Kasumi-1 (cell line): ENCODE data around the gene PLG.
"Not testable (repeated sequence)": the region's sequence is repeated elsewhere in the genome, so short reads cannot be mapped to it uniquely, and the experiment has no call there.

Source experiments
- DNase-seq, 2 experiments: peaks; one replicate each; lab custom pipeline; 2025; lab: John Stamatoyannopoulos, UW

PLG gene

DNA sequence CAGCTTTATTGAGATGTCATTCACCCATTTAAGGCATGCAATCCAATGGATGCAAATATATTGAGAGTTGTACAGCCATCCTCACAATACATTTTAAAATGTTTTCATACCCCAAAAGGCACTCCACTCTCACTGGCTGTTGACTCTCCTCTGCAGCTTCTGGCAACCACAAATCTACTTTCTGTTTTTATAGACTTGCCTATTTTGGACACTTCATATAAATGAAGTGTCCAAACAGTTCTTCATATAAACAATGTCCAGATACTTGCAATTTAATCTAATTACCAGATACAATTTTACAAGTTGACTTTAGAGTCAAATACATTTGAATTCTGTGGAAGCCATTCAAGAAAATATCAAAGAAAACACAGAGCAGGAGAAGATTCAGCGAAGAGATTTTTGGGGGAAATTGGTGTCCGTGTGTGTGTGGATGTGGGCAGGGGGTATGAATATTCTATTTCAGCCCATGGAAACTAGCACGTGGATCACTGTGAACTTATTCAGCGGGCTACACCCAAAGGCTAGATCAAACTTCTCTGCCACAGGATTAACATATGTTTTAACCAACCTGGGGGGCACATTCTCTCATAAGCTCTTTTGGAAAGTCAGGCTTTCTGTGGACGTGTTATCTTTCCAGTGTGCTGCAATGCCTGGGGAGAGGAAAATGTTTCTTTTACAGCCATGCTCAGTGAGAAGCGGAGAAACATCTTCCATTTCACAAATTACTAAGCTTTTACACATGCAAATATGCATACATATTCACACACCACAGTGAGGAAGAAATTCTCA, 73.9 kb downstream of the PLG start:
- no peak for DNase-seq

DNA sequence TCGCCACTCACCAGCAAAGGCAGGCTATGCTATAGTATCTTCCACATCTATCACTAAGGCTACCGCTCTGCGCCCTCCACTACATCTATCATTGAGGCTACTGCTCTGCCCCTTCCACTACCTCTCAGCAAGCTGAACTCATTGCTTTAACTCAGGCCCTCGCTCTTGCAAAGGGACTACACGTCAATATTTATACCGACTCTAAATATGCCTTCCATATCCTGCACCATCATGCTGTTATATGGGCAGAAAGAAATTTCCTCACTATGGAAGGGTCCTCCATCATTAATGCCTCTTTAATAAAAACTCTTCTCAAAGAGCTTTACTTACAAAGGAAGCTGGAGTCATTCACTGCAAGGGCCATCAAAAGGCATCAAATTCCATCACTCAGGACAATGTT, 77.1 kb downstream of the PLG start:
- DNase-seq: not testable (repeated sequence)

DNA sequence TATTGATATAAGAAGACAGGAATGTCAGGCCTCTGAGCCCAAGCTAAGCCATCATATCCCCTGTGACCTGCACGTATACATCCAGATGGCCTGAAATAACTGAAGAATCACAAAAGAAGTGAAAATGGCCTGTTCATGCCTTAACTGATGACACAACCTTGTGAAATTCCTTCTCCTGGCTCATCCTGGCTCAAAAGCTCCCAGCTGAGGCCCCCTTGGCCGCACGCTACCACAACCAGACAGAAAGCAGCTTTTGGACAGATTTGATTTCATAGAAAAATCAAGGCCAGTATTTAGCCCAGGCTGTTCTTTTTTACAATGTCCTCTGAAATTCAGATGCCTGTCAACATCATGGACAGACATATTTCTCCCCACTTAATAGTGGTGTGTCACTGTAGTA, 78.6 kb downstream of the PLG start:
- not testable (repeated sequence) for DNase-seq

DNA sequence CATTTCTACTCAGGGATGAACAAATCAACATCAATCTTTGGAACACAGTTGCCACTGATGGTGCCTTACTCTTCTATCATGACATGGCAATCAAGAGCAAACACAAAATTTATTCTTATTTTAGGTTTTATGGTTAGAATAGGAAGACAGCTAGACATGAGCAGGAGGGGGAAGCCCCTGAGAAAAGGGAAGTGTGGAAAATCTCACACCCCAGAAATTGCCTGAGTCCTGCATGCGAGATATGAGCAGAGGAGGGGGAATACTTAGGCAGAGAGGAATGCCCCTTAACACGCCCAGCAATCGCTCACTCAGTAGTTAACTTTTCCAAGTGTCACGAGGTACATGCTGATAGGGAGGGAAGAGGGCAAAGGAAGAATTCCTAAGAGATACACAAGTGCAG, 79.3 kb downstream of the PLG start:
- DNase-seq: no peak

DNA sequence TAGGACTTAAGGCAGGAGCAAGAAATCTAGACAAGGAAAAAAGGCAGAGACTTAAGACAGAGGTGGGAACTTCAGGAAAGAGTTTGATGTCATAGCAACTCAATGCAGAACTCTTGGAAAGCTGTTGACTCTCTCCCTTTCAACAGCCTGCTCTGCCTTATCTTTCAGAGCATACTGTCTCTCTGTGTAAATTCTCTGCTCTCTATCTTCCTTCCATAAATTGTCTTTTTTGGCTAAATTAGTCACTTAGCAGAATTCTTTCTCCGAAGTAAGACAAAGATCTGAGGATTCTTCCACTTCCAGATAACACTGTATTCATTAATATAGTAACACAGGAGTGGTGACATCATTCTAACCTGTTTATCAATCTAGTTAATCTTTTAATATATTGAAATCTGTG, 80.2 kb downstream of the PLG start:
- DNase-seq: no peak

DNA sequence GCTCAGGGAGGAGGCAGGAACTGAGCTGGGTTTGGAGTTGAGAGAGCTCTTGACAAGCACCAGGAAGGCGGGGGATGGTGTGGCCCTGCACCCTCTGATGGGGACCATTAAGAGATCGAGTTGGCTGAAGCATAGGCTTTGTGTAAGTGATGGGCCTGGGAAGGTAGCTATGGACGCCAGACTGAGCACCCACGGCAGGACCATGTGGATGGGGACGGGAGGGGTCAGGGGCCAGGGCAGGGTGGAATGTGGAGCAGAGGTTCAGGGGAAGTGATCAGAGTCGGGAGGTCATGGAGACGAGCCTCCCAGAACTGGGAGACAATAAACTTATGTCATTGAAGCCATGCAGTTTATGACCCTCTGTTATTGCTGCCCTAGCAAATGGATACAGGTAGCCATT, 81.7 kb downstream of the PLG start:
- DNase-seq: no peak

DNA sequence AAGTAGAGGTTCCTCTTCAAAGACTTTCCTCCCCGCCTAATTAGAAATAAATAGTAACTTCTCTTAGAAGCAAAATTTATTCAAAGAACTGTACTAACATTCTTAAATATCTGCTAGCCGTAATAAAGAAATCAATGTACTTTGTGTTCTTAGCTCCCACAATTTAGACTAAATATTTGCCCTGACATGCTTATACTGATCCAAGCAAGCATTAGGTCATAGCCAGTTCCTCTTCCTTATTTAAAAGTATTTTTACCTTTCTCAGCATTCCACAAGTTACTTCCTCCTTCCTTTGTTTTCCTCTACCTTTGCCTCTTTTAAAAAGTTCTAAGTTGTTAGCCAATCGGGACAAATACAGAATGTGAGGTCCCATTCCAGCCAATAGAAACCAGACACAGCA, 86.1 kb downstream of the PLG start:
- not testable (repeated sequence) for DNase-seq

DNA sequence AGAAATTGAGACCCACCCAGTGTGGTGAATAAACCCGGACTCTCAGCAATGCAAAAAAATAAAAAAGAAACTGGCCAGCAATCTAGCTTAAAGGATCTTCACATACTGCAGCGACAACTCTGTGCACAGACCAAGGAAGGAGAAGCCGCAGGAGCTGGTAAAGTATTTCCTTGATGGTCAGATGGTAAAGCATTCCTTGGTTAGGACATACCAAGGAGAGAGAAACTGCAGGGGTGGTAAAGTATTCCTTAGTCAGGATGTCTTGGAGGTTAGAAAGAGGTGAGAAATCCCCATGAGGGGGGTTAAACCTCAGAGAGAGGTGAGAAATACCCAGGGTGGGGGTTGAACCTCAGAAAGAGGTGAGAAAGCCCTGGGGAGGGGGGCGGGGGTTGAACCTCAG, 86.8 kb downstream of the PLG start:
- DNase-seq: no peak

DNA sequence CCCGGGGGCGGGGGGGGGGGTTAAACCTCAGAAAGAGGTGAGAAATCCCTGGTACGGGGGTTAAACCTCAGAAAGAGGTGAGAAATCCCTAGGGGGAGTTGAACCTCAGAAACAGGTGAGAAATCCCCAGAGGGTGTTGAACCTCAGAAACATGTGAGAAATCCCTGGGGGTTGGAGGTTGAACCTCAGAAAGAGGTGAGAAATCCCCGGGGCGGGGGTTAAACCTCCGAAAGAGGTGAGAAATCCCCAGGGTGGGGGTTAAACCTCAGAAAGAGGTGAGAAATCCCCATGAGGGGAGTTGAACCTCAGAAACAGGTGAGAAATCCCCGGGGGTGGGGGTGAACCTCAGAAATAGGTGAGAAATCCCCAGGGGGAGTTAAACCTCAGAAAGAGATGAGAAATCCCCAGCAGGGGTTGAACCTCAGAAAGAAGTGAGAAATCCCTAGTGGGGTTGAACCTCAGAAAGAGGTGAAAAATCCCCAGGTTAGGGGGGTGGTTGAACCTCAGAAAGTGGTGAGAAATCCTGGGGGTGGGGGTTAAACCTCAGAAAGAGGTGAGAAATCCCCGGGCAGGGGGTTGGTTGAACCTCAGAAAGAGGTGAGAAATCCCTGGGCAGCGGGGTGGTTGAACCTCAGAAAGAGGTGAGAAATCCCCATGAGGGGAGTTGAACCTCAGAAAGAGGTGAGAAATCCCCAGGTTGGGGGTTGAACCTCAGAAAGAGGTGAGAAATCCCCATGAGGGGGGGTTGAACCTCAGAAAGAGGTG, 87.4 kb downstream of the PLG start:
- no peak for DNase-seq

DNA sequence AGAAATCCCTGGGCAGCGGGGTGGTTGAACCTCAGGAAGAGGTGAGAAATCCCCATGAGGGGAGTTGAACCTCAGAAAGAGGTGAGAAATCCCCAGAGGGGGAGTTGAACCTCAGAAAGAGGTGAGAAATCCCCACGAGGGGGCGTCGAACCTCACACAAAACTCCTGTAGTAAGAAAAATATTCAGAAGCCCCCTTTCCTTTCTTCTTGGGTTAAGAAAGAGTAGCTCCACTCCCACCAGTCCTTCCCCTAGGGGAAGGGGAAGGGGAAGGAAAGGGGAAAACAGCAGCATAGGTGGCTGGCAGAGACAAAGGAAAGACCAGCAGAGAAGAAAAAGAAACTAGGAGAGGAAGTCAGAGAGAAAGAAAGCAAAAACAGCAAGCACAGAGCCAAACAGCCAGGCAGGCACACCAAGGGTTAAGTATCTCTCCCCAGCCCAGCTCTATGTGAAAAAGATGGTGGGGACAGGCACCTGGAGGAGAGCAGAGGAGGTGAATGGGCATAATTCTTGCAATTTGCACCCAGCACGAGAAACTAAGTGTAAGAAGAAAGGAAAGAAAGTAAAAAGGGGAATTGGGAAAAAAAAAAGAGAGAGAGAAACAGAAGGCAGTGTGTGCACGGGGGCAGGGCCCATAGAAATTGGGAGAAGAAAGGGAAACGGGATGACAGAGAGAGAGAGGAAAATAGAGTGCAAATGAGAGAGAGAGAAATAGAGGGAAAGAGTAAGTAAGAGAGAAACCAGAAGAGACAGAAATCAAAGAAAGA, 88.2 kb downstream of the PLG start:
- DNase-seq: no peak

DNA sequence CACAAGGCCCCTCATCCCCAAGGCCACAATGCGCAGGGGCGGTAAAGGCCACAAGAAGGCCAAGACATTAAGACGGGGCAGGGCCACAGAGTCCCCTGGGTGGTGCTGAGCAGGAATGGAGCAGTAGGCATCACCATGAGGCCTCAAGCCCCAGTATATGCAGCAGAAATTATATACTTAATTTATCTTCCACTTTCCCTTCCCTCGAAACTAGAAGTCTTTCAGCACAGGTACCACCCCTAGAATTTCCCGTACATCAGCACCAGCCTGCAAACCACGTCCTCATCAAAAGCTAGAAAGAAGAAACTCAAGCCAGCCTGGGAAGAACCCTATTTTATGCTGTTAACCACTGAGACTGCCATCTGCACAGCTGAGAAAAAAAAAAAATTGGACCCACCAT, 89.4 kb downstream of the PLG start:
- no peak for DNase-seq

DNA sequence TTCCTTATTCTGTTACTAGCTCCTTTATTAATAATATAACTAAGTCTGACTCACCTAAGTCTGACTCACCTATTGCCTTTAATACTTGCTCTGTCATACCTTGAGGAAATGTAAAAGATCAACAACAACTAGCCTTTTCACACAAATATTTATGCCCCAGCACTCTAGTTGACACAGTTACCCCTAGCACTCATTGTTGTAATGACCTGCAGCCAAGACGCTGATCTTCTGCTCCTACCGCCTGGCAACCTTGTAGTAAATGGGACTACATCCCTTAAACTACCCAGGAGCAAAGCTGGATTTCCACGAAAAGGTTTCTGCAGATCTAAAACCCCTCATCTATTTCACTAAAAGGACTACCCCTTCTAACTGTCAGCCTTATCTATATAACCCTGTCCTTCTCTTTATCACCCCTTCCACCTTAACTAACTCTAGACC, 90.0 kb downstream of the PLG start:
- DNase-seq: no peak

DNA sequence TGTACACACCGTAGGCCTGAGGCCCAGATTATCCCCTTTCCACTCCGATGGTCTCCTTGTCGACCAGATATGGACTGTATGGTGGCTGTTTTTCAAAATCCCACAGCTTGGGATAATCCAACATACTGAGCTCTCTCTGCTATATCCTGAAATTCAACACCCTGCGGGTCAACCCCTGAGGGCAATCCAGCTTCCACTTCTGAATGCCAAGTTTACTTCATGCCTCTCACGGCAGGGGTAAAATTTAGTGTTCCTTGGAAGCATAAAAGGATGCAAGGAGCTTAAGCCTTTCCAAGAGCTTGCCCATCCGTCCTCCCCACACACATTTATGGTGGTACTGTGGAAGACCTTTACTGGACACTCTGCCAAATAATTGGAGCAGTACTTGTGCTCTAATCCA, 90.7 kb downstream of the PLG start:
- DNase-seq: no peak

DNA sequence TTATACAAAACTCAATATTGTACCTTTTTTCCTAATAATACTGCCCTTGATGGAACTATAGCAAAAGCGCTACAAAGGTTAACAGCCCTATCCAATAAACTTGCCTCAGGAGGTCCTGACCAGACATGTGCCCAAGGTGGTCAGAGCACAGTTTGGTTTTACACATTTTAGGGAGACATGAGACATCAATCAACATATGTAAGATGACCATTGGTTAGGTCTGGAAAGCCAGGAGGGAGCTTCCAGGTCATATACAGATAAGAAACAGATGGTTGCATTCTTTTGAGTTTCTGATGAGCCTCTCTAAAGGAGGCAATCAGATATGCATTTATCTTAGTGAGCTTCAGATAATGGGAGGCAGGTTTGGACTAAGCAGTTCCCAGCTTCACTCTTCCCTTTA, 91.6 kb downstream of the PLG start:
- no peak for DNase-seq

DNA sequence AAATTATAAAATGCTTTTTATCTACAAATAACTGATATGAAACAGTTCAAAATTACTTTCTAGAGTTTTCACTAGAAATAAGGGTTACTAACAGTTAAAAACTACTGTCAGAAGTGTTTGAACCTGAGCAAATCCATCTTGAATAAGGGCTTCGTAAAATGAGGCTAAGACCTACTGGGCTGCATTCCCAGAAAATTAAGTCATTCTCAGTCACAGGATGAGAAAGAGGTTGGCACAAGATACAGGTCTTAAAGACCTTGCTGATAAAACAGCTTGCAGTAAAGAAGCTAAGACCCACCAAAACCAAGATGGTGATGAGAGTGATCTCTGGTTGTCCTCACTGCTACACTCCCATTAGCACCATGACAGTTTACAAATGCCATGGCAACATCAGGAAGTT, 93.7 kb downstream of the PLG start:
- no peak for DNase-seq

DNA sequence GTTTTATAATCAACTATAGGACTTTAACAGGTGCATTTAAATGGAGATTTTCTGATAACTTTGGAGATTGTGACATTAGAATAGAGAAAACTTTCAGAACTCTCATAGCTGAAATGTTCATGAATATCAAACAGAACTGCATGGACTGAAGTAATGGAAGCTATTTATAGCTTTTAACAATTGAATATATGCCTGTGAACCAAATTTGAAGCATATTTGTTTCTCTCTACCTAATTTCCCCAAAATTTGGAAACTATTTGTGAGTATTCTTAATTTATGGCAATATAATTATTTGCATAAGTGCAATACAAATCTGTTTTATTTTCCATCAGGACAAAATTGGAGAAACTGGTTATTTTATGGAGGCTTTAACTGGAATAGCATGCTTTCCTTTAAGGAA, 96.6 kb downstream of the PLG start:
- no peak for DNase-seq

DNA sequence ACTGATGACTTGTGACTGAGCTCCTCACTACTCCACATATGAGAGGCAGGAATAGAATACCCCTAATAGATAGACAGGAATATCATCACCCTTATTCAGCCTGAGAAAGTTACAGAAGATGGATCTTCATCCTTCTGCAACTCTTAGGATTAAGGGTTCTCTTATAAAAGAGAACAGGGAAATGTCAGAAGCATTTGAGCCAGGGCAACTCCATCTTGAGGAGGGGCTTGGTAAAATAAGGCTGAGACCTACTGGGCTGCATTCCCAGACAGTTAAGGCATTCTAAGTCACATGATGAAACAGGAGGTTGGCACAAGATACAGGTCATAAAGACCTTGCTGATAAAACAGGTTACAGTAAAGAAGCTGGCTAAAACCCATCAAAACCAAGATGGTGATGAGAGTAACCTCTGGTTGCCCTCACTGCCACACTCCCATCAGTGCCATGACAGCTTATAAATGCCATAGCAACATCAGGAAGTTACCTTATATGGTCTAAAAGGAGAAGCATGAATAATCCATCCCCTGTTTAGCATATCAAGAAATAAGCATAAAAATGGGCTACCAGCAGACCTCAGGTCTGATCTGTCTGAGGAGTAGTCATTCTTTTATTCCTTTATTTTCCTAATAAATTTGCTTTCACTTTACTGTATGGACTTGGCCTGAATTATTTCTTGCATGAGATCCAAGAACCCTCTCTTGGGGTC, 97.9 kb downstream of the PLG start:
- DNase-seq: no peak

DNA sequence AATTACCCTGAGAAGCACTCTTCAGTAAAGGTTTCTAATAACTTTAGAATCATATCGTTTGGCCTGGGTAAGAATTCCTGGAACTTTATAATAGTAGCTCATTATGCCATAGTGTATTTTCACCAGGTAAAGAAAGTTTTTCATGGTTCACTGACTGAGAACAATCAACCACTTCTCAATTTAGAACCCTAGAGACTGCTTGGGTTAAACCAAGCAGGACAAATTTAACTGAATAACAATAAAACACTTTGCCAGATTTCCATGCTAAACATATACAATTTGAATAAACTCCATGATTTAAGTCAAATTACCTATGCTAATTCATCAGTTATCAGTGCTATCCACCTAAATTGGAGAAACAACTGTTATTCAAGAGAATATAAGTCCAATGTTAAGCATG, 99.4 kb downstream of the PLG start:
- DNase-seq: no peak

DNA sequence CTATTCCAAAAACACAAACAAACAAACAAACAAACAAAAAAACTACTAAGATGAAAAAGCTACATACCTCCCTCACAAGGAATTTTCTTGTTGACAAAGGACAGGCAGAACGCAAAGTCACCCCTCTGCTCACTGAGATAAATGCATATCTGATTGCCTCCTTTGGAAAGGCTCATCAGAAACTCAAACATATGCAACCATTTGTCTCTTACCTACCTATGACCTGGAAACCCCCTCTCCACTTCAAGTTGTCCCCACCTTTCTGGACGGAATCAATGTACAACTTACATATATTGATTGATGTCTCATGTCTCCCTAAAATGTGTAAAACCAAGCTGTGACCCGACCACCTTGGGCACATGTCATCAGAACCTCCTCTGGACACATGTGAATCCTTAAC, 100.0 kb downstream of the PLG start:
- DNase-seq: not testable (repeated sequence)
